GM19467 (cell line): ENCODE results near the gene GPRC5B.

Experiments used
- ATAC-seq: cut with Tn5 transposase; IDR thresholded peaks from one replicate; pipeline ENCODE4 v1.9.1; 2021; ENCODE audit warnings: mild to moderate bottlenecking, moderate library complexity; ENCODE audit not compliant: unreplicated experiment

GPRC5B gene, protein sequence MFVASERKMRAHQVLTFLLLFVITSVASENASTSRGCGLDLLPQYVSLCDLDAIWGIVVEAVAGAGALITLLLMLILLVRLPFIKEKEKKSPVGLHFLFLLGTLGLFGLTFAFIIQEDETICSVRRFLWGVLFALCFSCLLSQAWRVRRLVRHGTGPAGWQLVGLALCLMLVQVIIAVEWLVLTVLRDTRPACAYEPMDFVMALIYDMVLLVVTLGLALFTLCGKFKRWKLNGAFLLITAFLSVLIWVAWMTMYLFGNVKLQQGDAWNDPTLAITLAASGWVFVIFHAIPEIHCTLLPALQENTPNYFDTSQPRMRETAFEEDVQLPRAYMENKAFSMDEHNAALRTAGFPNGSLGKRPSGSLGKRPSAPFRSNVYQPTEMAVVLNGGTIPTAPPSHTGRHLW

DNA sequence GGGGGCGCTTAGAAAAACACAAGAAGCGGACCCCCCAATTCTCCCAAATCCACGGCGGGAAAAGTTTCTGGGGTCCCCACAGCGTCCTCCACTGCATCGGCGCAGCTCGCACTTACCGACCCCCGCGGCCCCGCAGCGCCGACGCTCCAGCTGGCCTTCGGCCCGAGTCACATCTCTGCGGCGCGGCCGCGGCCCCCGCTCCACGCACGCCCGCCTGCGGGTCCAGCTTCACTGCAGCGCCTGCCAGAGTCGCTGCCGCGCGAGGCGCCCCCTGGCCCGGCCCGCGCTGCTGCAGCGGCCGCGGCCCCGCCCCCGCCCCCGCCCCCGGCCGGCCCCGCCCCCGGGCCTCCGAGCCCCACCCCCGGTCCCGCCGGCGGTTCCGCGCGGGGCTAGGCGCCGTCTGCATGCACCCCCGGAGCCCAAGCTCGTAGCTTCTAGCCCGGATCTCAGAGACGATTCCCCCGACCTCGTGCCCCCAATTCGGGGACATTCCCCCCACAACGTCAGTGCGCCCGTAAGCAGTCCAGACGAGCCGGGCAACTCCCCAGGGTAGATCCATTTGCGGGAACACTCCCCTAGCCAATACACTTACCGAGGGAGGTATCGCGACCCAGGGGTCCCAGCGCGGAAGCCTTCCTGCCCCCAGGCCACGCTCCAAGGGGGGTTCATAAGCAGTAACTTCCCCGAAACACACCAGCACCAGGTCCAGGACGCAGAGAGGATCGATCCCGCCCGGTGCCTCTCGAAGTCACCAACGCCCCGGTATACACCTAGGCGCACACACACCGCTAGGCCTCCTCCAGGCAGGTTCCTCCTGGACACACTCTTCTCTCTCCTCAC, at the start of gene GPRC5B:
Gene GPRC5B (minus strand): TSS at position 238 of the 840 bp plus-strand sequence. CDS start 12,003 bp downstream, outside the sequence.
- ATAC-seq: no peak

DNA sequence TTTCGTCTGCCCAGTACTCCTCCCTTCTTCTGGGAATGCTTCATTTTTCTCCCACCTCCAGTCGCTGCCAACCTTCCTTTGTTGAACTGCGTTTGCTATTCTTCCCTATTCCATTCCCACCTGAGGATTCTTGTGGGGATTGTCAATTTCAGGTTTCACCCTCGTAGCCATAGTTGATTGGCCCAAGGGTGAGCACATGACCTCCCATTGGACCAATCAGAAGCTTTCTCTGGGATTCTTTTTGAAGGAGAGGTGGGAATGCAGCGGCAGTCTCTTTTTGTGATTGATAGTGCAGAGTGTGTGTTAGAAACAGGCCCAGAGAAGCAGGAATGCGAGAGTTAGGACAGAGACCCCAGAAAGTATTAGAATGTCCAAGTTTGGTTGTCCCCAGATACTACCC, 49.1 kb upstream of the GPRC5B start:
- ATAC-seq: no peak

DNA sequence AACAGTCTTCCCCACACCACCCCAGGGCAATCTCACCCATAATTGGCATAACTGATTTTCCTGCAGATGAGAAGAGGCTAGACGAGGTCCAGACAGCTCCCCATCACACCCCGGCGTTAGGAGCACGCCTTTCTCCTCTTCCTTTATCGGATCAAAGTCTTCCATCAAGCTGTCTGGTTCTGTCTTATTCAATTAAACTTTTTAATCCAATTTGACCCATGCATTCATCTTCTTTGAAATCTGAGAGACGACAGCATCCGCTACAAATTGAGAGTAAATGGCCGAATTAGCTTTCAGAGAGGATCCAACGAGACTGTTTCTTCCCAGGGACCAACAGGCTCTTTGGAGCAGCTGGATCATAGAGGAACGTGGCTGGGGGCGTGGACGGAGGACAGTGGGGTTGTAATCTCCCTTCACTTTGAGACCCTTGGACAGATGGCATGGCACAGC, 44.4 kb upstream of the GPRC5B start:
- ATAC-seq: no peak

DNA sequence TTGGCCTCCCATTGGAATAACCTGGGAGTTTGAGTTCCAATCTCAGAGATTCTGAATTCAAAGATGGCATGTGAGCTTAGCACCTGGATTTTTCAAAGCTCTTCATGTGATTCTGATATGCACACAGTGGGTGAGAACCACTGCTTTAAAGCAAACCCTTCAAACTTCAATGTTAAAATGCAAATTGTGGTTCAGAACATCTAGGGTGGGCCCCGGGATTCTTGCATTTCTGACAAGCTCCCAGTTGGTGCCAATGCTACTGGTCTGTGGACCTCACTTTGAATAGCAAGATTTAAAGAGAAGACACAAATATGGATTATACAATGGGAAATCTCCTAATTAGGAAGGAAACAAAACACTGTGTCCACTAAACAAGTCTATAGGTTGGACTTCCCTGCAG, 43.8 kb upstream of the GPRC5B start:
- ATAC-seq: no peak

DNA sequence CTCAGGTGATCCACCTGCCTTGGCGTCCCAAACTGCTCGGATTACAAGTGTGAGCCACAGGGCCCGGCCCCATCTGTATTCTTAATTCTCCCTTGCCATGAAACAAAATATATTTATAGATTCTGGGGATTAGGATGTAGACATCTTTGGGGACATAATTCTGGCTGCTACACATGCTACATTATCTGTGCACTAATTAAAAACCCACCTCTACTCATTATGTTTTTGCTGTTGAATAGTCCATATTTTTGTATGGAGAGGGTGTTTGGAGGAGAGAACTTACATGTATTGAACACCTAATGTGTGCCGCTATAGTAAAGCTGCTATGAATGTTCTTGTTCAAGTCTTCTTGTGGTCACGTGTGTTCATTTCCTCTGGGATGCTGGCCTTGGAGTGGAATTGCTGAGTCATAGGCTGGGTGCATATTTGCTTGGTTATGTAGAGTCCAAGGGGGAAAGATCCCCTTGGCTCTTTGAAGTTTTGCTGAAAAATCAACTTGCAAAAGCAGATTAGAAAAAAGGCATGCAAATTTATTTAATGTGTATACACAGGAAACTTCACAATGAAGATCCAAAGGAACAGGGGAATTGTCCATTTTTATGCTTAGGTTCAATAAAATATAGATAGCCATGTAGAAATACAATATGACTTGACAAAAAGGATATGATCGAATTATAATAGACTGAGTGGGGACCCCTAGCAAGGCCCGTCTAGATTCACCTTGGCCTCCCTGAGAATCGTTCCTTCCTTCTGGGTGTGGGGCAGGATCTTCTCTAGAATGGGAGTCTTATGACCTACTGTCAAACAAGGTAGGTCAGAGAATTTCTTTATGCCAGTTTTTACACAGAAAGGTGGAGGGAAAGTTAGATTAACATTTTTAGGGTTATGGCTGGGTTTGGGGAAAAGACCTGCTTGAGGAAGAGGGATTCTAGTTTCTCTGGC, 42.1 kb upstream of the GPRC5B start:
- no peak for ATAC-seq

DNA sequence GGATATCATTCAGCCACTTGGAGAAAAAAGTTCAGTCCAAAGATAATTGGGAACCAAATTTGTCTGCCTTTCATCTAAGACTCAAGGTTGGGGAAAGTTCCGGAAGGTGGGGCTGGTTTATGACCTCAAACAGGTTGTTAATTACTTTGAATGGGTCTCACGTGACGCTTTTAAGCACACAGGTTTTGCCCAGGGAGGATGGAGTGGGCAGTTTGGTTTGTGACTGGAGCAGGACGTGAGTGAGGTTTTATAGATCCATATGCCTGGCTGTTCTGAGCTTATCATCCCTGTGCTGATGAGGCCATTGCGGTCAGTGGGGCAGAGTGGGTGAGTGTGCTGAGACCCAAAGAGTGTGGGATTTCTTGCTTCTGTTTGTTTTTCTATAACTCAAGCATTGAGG, 38.7 kb upstream of the GPRC5B start:
- ATAC-seq: no peak

DNA sequence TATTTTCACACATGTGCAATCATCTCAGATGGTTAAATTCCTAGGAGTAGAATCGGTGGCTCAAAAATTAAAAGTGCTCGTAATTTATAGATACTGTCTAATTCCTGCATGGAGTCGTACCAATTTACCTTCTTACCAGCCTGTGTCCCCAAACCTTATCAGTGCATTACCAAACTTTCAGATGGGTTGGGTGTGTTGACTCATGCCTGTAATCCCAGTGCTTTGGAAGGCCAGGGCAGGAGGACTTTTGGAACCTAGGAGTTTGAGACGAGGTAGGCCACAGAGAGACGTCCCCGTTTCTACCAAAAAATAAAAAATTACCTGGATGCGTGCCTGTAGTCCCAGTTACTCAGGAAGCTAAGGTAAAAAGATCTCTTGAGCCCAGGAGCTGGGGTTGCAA, 34.5 kb upstream of the GPRC5B start:
- ATAC-seq: no peak

DNA sequence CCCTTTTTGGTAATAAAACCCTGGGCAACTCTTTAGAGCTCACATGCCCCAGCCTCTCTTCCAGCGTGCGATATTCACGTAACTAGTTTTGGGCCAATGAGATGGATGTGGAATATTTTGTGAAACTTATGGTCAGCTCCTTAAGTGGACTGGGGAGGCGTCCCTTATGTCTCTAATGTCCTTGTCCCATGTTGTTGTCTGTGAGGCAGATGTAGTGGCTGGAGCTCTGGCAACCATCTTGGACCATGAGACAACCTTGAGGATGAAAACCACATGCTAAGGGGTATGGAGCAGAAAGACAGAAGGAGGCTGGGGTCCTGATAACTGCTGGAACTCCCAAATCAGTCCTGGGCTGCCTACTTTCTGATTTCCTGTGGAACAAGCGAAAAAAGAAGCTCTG, 31.4 kb upstream of the GPRC5B start:
- no peak for ATAC-seq

DNA sequence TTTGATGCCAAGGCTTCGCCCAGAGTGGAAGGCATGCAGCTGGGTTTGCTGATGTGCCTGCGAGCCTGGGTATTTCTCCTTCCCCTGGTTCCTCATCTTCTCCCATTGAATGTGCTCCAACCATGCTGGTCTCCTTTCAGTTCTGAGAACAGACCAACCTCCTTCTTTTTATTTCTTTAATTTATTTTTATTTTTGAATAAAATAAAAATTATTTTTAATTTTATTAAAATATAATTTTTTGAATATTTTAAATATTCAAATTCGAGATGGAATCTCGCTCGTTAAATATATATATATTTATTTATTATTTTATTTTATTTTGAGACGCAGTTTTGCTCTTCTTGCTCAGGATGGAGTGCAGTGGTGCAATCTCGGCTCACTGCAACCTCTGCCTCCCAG, 30.2 kb upstream of the GPRC5B start:
- ATAC-seq: no peak

DNA sequence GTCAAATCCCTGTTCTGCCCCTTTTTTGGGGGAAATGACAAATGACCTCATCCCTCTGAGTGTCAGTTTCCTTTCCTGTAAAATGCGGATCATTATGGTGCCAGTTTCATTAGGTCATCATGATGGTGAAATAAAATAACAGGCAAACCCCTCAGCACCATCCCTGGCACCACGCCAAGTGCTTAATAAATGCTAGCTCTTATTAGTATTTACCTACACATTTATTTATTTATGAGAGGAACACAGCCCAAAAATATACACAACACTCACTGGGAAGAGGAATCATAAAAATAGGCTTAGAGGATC, 28.6 kb upstream of the GPRC5B start:
- no peak for ATAC-seq

DNA sequence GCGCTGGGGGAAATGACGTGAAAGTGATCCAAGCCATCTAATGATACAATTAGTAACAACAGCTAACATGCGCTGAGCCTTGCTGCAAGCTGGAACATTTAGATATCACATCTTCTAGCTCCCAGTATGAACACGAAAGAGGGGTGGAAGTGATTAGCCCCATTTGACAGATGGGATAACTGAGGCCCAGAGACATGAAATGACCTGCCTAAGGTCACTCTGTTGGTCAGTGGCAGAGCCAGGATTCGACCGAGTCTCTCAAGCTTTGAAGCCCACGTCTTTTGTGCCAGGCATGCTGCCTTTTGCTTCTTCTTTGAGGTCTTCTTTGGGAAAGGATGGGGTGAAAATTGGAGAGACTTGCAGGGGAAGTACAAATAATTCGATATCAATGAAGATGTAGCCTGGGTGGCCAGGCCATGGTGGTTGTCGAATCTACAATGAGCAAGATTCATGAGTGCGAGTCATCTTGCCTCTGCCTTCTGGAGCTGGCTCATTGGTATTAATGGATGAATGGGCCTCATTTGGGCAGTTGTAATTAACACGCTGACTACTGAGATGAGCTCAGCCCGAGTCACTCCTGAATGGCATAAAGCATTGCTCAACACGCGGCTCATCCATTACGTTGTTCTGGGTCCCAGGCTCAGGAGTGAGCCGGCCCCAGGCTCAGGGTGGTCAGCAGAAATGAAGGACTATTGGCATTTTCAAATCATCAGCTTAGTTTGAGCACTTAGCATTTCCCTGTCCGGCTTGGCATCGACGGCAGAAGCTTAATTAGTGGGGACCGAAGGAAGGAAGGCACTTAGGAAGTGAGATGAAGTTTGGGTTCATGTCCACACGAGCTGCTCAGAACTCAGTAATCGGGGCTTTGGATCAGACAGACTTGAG, 28.0 kb upstream of the GPRC5B start:
- no peak for ATAC-seq

DNA sequence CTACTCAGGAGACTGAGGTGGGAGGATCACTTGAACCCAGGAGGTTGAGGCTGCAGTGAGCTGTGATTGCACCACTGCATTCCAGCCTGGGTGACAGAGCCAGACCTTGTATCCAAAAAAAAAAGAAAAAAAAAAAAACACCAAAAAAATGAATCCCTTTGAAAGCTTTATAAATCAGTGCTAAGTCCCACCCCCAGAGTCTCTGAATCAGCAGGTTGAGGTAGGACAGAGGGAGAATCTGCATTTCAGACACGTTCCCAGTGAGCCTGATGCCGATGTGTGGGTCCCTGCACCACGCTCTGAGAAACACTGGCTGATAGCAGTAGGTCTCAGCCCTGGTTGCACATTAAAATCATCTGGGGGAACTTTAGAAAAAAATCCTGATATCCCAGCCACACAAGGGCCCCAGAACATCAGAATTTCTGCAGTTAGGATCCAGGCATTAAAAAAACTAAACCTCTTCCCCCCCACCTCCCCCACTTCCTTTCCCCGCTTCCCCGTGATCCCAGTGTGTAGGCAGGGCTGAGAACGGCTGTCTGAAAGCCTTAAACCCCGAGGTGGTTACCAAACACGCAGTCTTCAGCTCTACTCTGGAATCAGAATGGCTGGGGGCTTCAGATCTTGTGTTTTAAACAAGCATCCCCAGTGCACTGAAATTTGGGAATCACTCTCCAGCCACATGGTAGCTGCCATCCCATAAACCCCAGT, 27.3 kb upstream of the GPRC5B start:
- no peak for ATAC-seq

DNA sequence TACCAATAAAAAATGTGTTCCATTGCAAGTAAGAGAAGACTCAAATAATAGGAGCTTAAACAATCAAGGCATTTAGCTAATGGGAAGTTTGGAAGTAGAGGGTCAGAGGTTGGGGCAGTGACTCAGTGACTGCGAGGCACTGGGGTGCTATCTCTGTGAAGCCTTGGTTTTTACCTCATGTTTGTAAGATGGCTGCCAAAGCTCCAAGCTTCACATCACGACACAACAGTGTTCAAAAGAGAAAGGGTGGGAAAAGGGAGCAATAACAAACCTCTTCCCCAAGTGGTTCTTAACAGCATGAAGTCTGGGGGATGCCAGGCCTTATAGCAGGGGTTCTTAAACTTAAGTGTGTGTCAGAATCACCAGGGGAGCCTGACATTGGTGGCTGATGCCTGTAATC, 26.6 kb upstream of the GPRC5B start:
- no peak for ATAC-seq

DNA sequence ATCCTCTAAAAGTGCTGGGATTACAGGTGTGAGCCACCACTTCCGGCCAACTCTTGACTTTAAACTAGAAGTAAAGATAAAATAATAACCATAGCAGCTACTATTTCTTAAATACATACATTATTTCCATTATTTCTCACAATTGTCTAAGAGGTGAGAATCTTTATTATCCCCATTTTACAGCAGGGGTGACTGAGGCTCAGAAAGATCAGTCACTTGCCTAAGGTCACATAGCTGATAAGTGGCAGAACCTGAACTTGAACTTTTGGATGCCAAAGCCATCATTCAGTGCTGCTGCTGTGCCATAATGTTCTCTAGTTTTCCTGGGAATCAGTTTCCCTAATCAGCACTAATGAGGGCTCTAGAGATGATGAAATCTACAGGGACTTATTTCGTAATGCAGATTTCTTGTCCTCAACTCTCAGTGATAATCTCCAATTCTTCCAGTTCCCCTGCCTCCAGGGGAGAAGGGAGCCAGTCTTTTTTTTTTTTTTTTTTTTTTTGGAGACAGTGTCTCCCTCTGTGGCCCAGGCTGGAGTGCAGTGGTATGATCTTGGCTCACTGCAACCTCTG, 25.2 kb upstream of the GPRC5B start:
- ATAC-seq: no peak

DNA sequence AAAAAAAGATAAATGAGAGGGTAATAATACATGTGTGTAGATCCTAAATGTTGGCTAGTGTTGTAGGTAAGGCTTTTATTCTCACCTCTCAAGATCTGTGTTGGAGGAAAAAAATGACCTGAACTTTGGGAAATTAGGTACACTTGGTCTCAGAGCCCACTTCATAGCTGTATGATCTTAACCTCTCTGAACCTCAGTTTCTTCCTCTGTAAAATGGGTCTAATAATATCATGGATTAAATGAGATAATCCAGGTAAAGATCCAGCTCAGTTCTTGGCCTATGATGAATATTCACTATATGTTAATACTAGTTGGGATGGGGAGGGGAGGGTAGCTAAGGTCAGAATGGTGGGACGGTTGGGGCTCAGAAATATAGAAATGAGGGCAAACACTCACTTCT, 24.3 kb upstream of the GPRC5B start:
- no peak for ATAC-seq

DNA sequence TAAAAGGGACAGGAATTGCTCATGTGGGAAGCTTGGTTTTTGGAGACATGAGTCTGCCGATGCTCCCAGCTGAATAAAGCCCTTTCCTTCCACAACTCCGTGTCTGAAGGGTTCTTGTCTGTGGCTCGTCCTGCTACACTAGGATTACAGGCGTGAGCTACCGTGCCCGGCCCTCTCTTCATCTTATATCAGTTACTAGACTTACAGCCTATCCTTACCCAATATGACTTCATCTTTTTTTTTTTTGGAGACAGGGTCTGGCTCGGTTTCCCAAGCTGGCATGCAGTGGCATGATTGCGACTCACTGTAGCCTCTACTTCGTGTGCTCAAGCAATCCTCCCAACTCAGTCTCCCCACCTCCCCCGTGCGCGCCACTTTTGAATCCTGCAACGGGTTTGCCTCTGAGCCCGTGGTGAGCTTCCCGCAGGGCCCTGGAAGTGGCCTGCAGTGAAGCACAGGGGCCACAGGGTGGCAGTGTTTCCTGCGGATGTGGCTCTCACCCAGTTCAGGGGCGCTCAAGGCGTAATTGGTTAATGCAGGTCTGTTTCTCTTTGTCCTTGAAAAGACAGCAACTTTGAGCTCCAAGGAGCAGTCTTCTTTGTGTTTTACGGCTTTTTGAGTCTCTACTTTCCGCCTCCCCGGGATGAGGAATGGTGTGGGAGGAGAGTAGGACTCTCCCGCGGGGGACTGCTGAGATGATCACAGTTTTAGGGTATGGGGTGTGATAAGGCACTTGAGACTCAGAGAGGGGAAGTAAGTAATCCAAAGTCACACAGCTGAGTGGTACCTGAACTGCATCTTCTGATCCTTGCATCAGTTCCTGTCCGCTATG, 22.7 kb upstream of the GPRC5B start:
- no peak for ATAC-seq

DNA sequence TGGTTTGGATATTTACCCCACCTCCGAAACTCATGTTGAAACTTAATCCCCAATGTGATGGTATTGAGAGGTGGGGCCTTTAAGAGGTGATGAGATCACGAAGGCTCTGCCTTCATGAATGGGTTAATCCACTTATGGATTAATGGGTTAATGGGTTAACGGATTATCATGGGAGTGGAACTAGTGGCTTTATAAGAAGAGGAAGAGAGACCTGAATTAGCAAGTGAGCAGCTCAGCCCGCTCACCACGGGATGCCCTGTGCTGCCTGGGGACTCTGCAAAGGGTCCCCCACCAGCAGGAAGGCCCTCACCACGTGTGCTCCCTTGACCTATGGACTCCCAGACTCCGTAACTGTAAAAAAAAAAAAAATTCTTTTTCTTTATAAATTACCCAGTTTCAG, 16.5 kb upstream of the GPRC5B start:
- no peak for ATAC-seq

DNA sequence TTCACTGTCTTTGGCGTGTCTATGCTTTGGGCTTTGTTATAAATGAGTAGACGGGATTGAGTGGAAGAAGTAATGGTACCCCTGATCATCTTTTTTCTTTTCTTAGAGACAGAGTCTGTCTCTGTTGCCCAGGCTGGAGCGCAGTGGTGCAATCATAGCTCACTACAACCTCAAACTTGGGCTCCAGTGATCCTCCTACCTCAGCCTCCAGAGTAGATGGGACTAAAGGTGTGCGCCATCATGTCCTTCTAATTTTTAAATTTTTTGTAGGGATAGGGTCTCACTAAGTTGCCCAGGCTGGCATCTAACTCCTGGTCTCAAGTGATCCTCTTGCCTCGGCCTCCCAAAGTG, 14.9 kb upstream of the GPRC5B start:
- no peak for ATAC-seq
